Neural cell (in vitro differentiated cells): ENCODE results near the gene IDUA.

Source experiments
- CTCF ChIP-seq: fragments of 450-650 bp; IDR thresholded peaks from 2 replicates; pipeline ENCODE4 v1.5.1; 2014; ENCODE audit warnings: antibody characterized with exemption, mild to moderate bottlenecking, moderate library complexity; ENCODE audit not compliant: poor library complexity, severe bottlenecking
- EP300 ChIP-seq: fragments of 450-650 bp; conservative IDR thresholded peaks from 2 replicates; pipeline ENCODE4 v1.6.1; 2014; ENCODE audit warnings: antibody characterized with exemption, mild to moderate bottlenecking, moderate library complexity; ENCODE audit not compliant: poor library complexity, severe bottlenecking
- EZH2 ChIP-seq: fragments of 200-600, 300-800 bp; shearing (Covaris generic), sonication (generic); IDR thresholded peaks from 2 replicates; pipeline ENCODE4 v1.6.1; 2014; ENCODE audit warnings: antibody characterized with exemption, low read length, borderline replicate concordance, mild to moderate bottlenecking; ENCODE audit not compliant: insufficient read depth, poor library complexity, severe bottlenecking
- MXI1 ChIP-seq: fragments of 450-650 bp; conservative IDR thresholded peaks from 2 replicates; pipeline ENCODE4 v1.6.1; 2014; ENCODE audit warnings: antibody characterized with exemption, mild to moderate bottlenecking; ENCODE audit not compliant: poor library complexity, severe bottlenecking
- POLR2AphosphoS5 ChIP-seq: IDR thresholded peaks from 2 replicates; pipeline ENCODE4 v1.6.1; 2012
- REST ChIP-seq: IDR thresholded peaks from 2 replicates; pipeline ENCODE4 v1.6.1; 2012; ENCODE audit warnings: borderline replicate concordance
- SMC3 ChIP-seq: fragments of 450-650 bp; conservative IDR thresholded peaks from 2 replicates; pipeline ENCODE4 v1.6.1; 2014; ENCODE audit warnings: antibody characterized with exemption, mild to moderate bottlenecking, moderate library complexity; ENCODE audit not compliant: poor library complexity
- TAF1 ChIP-seq: IDR thresholded peaks from 2 replicates; pipeline ENCODE4 v1.6.1; 2012; ENCODE audit warnings: low read depth

GRCh38 chr4:1047976-1048772 lies 61.3 kb downstream of the IDUA start:
- TF ChIP-seq EZH2 (no peak), CTCF (no peak), REST (no peak), EP300 (no peak), SMC3 (no peak), TAF1 (no peak), MXI1 (no peak), POLR2AphosphoS5 (no peak)
